NCI-H2107 (cell line): ENCODE measurements around the gene HSPB6.
A peak's percentile ranks its signal among the peaks of the same experiment; 100 is the strongest.
"Not testable (repeated sequence)": the region's sequence is repeated elsewhere in the genome, so short reads cannot be mapped to it uniquely, and the experiment has no call there.

Experiments
- DNase-seq: peaks from one replicate; lab custom pipeline; 2025; lab: John Stamatoyannopoulos, UW

The HSPB6 gene

DNA sequence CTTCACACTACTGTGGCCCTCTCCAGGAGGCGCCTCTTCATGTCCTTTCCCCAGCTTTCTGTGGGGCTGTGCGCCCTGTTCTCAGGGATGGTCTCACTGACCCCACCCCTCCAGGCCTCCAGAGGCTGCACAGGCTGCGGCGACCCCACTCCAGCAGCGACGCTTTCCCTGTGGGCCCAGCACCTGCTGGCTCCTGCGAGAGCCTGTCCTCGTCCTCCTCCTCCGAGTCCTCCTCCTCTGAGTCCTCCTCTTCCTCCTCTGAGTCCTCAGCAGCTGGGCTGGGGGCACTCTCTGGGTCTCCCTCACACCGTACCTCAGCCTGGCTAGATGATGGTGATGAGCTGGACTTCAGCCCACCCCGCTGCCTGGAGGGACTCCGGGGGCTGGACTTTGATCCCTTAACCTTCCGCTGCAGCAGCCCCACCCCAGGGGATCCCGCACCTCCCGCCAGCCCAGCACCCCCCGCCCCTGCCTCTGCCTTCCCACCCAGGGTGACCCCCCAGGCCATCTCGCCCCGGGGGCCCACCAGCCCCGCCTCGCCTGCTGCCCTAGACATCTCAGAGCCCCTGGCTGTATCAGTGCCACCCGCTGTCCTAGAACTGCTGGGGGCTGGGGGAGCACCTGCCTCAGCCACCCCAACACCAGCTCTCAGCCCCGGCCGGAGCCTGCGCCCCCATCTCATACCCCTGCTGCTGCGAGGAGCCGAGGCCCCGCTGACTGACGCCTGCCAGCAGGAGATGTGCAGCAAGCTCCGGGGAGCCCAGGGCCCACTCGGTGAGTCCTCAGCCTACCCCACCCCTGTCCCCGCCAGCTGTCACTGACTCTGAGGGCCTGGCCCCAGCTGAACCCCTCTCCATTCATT lies 29.7 kb upstream of the HSPB6 start:
- DNase-seq, result no peak

DNA sequence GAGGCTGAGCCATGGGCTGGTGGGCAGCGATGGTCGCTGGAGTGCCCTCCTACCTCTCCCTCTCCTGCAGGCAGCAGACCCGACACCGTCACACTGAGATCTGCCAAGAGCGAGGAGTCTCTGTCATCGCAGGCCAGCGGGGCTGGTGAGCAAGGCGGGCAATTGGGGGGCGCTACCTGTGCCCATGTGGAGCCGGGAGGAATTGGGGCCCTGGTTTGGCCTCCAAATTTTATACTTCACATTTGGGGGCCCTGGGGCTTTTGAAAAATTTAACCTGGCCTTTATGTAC lies 28.5 kb upstream of the HSPB6 start:
- DNase-seq, result no peak

DNA sequence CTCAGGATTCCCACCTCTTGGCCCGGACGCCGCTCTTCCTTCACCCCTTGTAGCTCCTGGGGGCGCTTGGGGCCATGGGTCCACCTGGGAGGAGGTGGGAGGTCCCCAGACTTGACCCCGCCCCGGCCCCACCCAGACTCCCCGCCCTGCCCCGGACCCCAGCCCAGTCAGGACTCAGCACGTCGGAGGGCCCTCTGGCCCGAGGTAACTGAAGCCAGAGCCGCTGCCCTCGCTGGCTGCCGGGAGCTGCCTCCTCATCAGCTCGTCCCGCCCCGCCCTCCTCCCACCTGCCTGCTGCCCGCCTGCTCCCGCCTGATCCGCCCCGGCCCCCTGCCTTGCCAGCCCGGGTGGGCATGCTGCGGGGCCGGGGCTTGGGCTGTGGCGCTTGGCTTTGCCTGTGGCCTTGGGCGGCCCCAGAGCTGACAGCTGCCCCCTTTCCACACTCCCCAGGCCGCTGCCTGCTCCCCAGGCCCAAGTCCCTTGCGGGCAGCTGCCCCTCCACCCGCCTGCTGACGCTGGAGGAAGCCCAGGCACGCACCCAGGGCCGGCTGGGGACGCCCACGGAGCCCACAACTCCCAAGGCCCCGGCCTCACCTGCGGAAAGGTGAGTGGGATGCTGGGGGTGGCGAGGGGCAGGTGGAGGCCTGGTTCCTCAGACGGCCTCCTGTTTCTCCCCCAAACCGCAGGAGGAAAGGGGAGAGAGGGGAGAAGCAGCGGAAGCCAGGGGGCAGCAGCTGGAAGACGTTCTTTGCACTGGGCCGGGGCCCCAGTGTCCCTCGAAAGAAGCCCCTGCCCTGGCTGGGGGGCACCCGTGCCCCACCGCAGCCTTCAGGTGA lies 27.9 kb upstream of the HSPB6 start:
- DNase-seq, result no peak

- no peak for DNase-seq
Observed at GRCh38 chr19:35783469-35784434, 26.9 kb upstream of the HSPB6 start.

- no peak for DNase-seq
Observed at GRCh38 chr19:35782589-35782988, 25.8 kb upstream of the HSPB6 start.

- no peak for DNase-seq
Observed at GRCh38 chr19:35781650-35782049, 24.8 kb upstream of the HSPB6 start.

- no peak for DNase-seq
Observed at GRCh38 chr19:35780717-35781116, 23.9 kb upstream of the HSPB6 start.

- no peak for DNase-seq
Observed at GRCh38 chr19:35780058-35780457, 23.2 kb upstream of the HSPB6 start.

DNA sequence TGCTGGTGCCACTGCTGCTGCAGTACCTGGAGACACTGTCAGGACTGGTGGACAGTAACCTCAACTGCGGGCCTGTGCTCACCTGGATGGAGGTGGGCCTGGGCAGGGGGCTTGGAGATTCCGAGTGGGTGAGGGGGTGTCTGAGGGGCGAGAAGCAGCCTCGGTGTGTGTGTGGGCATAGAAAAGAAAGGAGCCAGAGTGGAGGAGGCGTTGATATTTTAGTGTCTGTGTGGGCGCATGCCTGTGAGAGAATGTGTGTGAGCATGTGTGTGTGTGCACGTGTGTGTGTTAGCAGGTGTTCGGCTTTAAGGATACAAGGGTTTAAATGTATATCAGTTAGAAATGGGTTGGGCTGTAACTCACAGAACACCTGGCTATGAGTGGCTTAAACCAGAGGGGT lies 22.2 kb upstream of the HSPB6 start:
- DNase-seq, result no peak

GRCh38 chr19:35777961-35778360 lies 21.1 kb upstream of the HSPB6 start:
- DNase-seq, result no peak

- no peak for DNase-seq
Observed at GRCh38 chr19:35777086-35777841, 20.4 kb upstream of the HSPB6 start.

GRCh38 chr19:35776102-35776788 lies 19.4 kb upstream of the HSPB6 start:
- no peak for DNase-seq

- peak; percentile 99 for DNase-seq
Observed at GRCh38 chr19:35775298-35776101, 18.7 kb upstream of the HSPB6 start, which contains the start of gene ARHGAP33. Gene ARHGAP33, plus strand, starts transcription at chr19:35775564. Its CDS starts 95 bp downstream, at chr19:35775659.

GRCh38 chr19:35775046-35775297 lies 18.1 kb upstream of the HSPB6 start:
- DNase-seq, result no peak

GRCh38 chr19:35774274-35775045 lies 17.6 kb upstream of the HSPB6 start:
- DNase-seq, result no peak

GRCh38 chr19:35773020-35773806 lies 16.4 kb upstream of the HSPB6 start:
- no peak for DNase-seq

DNA sequence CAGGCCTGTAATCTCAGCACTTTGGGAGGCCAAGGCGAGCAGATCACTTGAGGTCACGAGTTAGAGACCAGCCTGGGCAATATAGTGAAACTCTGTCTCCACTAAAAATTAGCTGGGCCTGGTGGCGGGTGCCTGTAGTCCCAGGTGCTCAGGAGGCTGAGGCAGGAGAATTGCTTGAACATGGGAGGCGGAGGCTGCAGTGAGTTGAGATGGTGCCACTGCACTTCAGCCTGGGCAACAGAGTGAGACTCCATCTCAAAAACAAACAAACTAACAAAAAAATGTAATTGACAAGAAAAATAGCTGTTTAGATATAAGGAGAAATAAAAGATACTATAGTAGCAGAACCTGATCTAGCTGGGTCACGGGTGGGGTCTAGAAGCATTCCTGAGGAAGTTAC lies 15.5 kb upstream of the HSPB6 start:
- DNase-seq, result not testable (repeated sequence)

DNA sequence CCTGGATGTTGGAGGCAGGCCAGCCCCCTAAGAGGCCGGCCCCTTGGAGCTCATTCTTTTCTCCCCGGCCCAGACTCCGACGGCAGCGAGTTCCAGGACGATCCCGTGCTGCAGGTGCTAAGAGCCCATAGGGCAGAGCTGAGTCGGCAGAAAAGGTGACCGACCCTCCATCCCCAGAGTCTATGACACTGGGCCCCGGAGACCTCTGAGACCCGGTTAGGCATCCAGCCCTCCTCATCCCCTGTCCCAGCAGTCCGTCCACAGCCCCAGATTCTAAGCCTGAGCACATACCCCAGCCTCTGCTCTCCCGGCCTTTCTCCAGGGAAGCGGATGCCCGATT lies 11.2 kb upstream of the HSPB6 start:
- no peak for DNase-seq
